ENCODE results near the gene TMEM117. TPM values are rescaled to one million over a fixed set of nuclear protein-coding genes. Genes with fewer than 3 reads are reported as not detected.
A peak's percentile ranks its signal among the peaks of the same experiment; 100 is the strongest.

The TMEM117 gene
- total and polyA plus RNA-seq, 10 of the 15 experiments (the other 5 are each of a cell fraction or from before 2014, with no cell fraction given): 3.1 to 8.2 (median 6.1) TPM

DNA sequence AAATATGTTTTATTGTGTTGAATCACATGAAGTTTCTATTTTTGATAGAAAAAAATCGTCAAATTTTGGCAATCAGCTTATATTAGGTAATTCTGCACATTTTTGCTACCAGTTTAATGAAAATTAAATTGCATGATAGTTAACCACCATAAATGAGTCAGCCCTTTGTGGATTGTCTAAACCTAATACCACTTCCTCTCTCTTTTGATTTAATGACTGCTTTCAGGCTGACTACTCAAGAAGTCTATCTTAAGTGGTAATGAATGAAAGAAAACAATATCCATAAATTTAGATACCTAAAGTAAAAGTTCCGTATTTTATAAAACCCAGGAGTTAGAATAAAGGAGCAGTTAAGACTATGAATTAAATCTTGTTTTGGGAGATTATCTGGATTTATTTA lies 450.5 kb downstream of the TMEM117 start (continued):
- TF ChIP-seq, protein P1, sequence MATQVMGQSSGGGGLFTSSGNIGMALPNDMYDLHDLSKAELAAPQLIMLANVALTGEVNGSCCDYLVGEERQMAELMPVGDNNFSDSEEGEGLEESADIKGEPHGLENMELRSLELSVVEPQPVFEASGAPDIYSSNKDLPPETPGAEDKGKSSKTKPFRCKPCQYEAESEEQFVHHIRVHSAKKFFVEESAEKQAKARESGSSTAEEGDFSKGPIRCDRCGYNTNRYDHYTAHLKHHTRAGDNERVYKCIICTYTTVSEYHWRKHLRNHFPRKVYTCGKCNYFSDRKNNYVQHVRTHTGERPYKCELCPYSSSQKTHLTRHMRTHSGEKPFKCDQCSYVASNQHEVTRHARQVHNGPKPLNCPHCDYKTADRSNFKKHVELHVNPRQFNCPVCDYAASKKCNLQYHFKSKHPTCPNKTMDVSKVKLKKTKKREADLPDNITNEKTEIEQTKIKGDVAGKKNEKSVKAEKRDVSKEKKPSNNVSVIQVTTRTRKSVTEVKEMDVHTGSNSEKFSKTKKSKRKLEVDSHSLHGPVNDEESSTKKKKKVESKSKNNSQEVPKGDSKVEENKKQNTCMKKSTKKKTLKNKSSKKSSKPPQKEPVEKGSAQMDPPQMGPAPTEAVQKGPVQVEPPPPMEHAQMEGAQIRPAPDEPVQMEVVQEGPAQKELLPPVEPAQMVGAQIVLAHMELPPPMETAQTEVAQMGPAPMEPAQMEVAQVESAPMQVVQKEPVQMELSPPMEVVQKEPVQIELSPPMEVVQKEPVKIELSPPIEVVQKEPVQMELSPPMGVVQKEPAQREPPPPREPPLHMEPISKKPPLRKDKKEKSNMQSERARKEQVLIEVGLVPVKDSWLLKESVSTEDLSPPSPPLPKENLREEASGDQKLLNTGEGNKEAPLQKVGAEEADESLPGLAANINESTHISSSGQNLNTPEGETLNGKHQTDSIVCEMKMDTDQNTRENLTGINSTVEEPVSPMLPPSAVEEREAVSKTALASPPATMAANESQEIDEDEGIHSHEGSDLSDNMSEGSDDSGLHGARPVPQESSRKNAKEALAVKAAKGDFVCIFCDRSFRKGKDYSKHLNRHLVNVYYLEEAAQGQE (IDR thresholded peaks at IDR 0.05; ENCODE audit: low read depth, low read length): no peak
- peak; percentile 79 for TF ChIP-seq RUNX3 (IDR thresholded peaks at IDR 0.05; ENCODE audit: low read length)
- TF ChIP-seq EP300 (IDR thresholded peaks at IDR 0.05; ENCODE audit: borderline replicate concordance in 1 of 2, control insufficient read depth in 1 of 2, low read depth in 2 of 2, low read length in 2 of 2): peak in 1 of 2 experiments; percentile 54; a peak in 1 of 4 replicates
- 0 out of 2 replicates have a peak, but pooled peaks have one; percentile 21 for TF ChIP-seq ATF2 (IDR thresholded peaks at IDR 0.05; ENCODE audit: low read length)
- TF ChIP-seq ZBED1 (IDR thresholded peaks at IDR 0.05; ENCODE audit: borderline replicate concordance): no peak
- no peak for TF ChIP-seq NBN (IDR thresholded peaks at IDR 0.05)
- peak; percentile 87 for TF ChIP-seq SPI1 (IDR thresholded peaks at IDR 0.05; ENCODE audit: borderline replicate concordance, insufficient read depth, low read depth, low read length)
- TF ChIP-seq ATF7 (IDR thresholded peaks at IDR 0.05; ENCODE audit: low read depth): peak; percentile 42; the same call in 1 of the 2 replicates
